DOHH2 (cell line): ENCODE results near the gene ST7.

Experiments
- CTCF ChIP-seq: fragments of 200-600 bp; sonication (generic); IDR thresholded peaks from one replicate; pipeline ENCODE4 v1.5.1; 2014; ENCODE audit warnings: antibody characterized with exemption, mild to moderate bottlenecking, low read depth, low read length; ENCODE audit not compliant: poor library complexity, severe bottlenecking
- EZH2phosphoT487 ChIP-seq: fragments of 200-600 bp; sonication (generic); IDR thresholded peaks from 2 replicates; pipeline ENCODE4 v1.6.1; 2017; ENCODE audit warnings: borderline replicate concordance, mild to moderate bottlenecking, antibody characterized with exemption, low read length, moderate library complexity, mixed read lengths

GRCh38 chr7:117132321-117133120, 179.2 kb downstream of the ST7 start:
- no peak for TF ChIP-seq CTCF
- TF ChIP-seq EZH2phosphoT487 = no peak
